Kidney epithelial cell (primary cell): ENCODE results near the gene C10orf95. TPM values are rescaled to one million over a fixed set of nuclear protein-coding genes. Genes with fewer than 3 reads are reported as not detected.

Experiments
- DNase-seq: peaks from one replicate; pipeline ENCODE4 v3.0.0-alpha.2; 2010; ENCODE audit warnings: low read depth
- H3K27me3 ChIP-seq: 2 replicates; pipeline ENCODE4 v1.6.0; 2011; ENCODE audit warnings: low read length; ENCODE audit not compliant: control insufficient read depth, insufficient read depth
- H3K36me3 ChIP-seq: 2 replicates; pipeline ENCODE4 v1.5.1; 2011; ENCODE audit warnings: low read length; ENCODE audit not compliant: control insufficient read depth, insufficient read depth
- H3K4me3 ChIP-seq: 2 replicates; pipeline ENCODE4 v1.5.1; 2011; ENCODE audit warnings: low read depth, mild to moderate bottlenecking, control low read depth, low read length
- CTCF ChIP-seq: IDR thresholded peaks from 2 replicates; pipeline ENCODE4 v1.5.1; 2011; ENCODE audit warnings: mild to moderate bottlenecking, moderate library complexity, low read length, control low read depth, inconsistent platforms; ENCODE audit not compliant: insufficient read depth, poor library complexity, severe bottlenecking
- total RNA-seq: library from RNA; depleted of rRNA; stranded (reverse); fragments of >200 nt; gene quantifications from 2 replicates; pipeline ENCODE4 v1.2.3, GENCODE V29; 2015

Gene C10orf95
- total RNA-seq, 1 donor from 2014 or later = 3.2 TPM

DNA sequence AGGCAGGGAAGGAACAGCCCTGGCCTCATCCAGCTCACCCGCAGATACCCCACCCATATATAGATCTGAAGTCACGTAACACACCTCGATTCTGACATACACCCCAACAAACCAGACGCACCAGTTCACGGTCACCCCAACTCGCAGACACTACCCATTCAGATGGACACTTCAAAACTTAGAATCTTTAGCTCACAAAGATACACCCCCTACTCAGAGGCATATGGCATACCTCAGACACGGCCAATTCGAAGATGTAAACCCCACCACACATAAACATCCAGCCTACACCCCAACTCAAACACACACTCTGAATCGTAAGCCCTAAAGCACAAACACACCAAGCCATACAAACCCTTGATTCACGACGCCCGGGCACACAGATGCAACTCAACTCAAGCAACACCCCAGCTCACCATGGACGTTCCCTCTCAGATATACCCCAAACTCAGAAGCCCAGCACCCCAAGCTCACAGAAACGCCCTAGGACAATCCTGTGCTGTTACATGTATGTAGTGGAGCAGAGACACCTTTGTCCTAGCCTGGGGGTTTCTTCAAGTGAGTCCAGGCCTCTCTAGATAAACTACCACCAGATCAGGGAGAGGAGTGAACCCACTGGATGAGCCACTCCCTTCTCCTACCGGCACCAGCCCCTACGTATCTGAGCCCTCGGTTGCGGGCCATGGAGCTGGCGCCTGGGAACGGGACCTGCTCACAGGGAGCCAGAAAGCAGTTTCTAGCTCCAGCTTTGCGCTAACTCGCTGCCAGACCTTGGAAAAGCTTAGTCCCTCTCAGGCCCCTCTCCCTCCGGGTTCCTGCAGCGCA, 41.5 kb downstream of the C10orf95 start:
- no peak for TF ChIP-seq CTCF
- H3K36me3 ChIP-seq = no peaks in the 10 kb centered on the region
- H3K27me3 ChIP-seq = peaks cover 56% of the 10 kb centered on the region
- peak overlapping the region; percentile 31 for H3K4me3 ChIP-seq
- no peak for DNase-seq

DNA sequence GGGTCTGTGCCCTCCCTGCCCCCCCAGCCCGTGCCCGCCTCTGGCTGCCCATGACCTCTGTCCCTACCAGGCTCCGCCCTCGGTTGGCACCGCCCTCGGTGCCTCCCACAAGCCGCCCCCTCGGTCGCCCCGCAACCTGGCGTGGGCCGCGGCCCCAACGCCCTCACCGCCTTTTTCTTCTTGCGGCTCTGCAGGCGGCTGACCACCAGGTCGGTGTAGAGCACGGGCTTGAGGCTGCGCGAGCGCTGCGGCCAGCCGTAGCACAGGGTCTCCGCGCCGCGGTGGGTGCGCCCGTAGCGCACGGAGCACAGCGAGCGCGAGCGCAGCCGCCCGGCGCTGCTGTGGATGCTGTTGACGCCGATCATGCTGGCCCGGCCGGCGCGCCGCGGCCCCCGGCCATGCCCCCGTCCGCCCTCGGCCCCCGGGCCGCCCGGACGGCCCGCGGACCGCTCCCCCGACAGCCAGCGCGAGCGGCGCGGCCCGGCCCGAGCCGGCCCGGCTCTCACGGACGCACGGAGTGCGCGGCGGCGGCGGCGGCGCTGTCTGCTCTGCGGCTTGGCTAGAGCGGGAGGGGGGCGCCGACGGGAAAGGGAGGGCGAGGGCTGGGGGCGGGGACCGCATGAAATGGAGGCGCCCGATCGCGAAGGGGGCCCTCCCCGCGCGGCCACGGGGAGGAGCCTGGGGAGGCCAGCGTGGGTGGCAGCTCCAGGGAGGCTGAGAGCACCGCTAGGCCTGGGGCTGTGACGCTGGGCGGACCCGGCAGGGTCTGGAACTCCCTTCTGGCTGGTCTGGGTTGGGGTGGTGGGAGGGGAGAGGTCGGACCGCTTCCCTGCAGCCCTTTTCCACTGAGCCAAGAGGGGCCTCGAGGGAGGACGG, 42.4 kb downstream of the C10orf95 start:
- Histone ChIP-seq H3K27me3 (peaks cover 54% of the 10 kb centered on the region), H3K4me3 (peak overlapping the region; percentile 38), H3K36me3 (no peaks in the 10 kb centered on the region)
- DNase-seq = no peak
- no peak for TF ChIP-seq CTCF

- no peaks in the 10 kb centered on the region for H3K36me3 ChIP-seq
- peaks cover 49% of the 10 kb centered on the region for H3K27me3 ChIP-seq
- DNase-seq = no peak
- H3K4me3 ChIP-seq = peak overlapping the region; percentile 38
- TF ChIP-seq CTCF = no peak
These were observed 43.1 kb downstream of the C10orf95 start for GRCh38 chr10:102408131-102408727.

GRCh38 chr10:102407425-102408130, 43.8 kb downstream of the C10orf95 start:
- TF ChIP-seq CTCF = no peak
- Histone ChIP-seq H3K36me3 (no peaks in the 10 kb centered on the region), H3K27me3 (peaks cover 46% of the 10 kb centered on the region), H3K4me3 (no peak overlapping the region)
- DNase-seq = no peak

- Histone ChIP-seq H3K36me3 (no peaks in the 10 kb centered on the region), H3K27me3 (peaks cover 38% of the 10 kb centered on the region), H3K4me3 (no peak overlapping the region)
- TF ChIP-seq CTCF = no peak
- no peak for DNase-seq
These were observed 44.5 kb downstream of the C10orf95 start for GRCh38 chr10:102406815-102407214.
